Loucy (cell line): Measurements from ENCODE around the gene BUB1B.
"Not testable (repeated sequence)": the region's sequence is repeated elsewhere in the genome, so short reads cannot be mapped to it uniquely, and the experiment has no call there.

ENCODE experiments used
- H2AFZ ChIP-seq: fragments of 200-600 bp; sonication (generic); 2 replicates; pipeline ENCODE4 v1.6.0; 2016; ENCODE audit warnings: antibody characterized with exemption, mild to moderate bottlenecking, low read length, moderate library complexity
- H3F3A ChIP-seq: fragments of 200-600 bp; 2 replicates; pipeline ENCODE4 v1.6.0; 2016; ENCODE audit warnings: antibody characterized with exemption, low read depth, mild to moderate bottlenecking
- H3K27me3 ChIP-seq: fragments of 200-600 bp; sonication (generic); 2 replicates; pipeline ENCODE4 v1.6.1; 2014; ENCODE audit warnings: low read length, mild to moderate bottlenecking; ENCODE audit not compliant: insufficient read depth, poor library complexity, severe bottlenecking
- H3K36me3 ChIP-seq: fragments of 200-600 bp; sonication (generic); 2 replicates; pipeline ENCODE4 v1.6.1; 2016; ENCODE audit warnings: low read length; ENCODE audit not compliant: insufficient read depth
- H3K4me1 ChIP-seq: fragments of 200-600 bp; sonication (generic); 2 replicates; pipeline ENCODE4 v1.5.1; 2014; ENCODE audit warnings: low read length, mild to moderate bottlenecking; ENCODE audit not compliant: insufficient read depth, poor library complexity, severe bottlenecking
- H3K4me2 ChIP-seq: fragments of 200-600 bp; sonication (generic); 2 replicates; pipeline ENCODE4 v1.6.0; 2014; ENCODE audit warnings: antibody characterized with exemption, low read length, low read depth, mild to moderate bottlenecking; ENCODE audit not compliant: poor library complexity, severe bottlenecking
- H3K4me3 ChIP-seq: fragments of 200-600 bp; sonication (generic); 2 replicates; pipeline ENCODE4 v1.5.1; 2014; ENCODE audit warnings: low read length, mild to moderate bottlenecking, mixed read lengths; ENCODE audit not compliant: poor library complexity, severe bottlenecking
- H3K79me2 ChIP-seq: fragments of 200-600 bp; sonication (generic); 2 replicates; pipeline ENCODE4 v1.6.1; 2014; ENCODE audit warnings: low read length; ENCODE audit not compliant: insufficient read depth
- H3K9ac ChIP-seq: fragments of 200-600 bp; sonication (generic); 2 replicates; pipeline ENCODE4 v1.6.0; 2014; ENCODE audit warnings: mild to moderate bottlenecking, low read depth, low read length, moderate library complexity; ENCODE audit not compliant: poor library complexity, severe bottlenecking
- H3K9me2 ChIP-seq: fragments of 200-600 bp; sonication (generic); replicated peaks from 2 replicates; pipeline ENCODE4 v1.6.1; 2016; ENCODE audit warnings: low read depth, low read length, mixed read lengths
- H3K9me3 ChIP-seq: fragments of 200-600 bp; sonication (generic); 2 replicates; pipeline ENCODE4 v1.6.1; 2014; ENCODE audit warnings: mild to moderate bottlenecking, antibody characterized with exemption, low read length, low read depth; ENCODE audit not compliant: insufficient read depth
- H4K20me1 ChIP-seq: fragments of 200-600 bp; sonication (generic); 2 replicates; pipeline ENCODE4 v1.6.0; 2014; ENCODE audit warnings: antibody characterized with exemption, low read length, mild to moderate bottlenecking; ENCODE audit not compliant: insufficient read depth, poor library complexity, severe bottlenecking
- CTCF ChIP-seq: fragments of 200-600 bp; sonication (generic); conservative IDR thresholded peaks from 2 replicates; pipeline ENCODE4 v1.5.1; 2014; ENCODE audit warnings: mild to moderate bottlenecking, antibody characterized with exemption, low read length
- EZH2phosphoT487 ChIP-seq: fragments of 200-600 bp; IDR thresholded peaks from 2 replicates; pipeline ENCODE4 v1.6.1; 2018; ENCODE audit warnings: antibody characterized with exemption, mild to moderate bottlenecking, moderate library complexity, borderline replicate concordance

BUB1B gene

DNA sequence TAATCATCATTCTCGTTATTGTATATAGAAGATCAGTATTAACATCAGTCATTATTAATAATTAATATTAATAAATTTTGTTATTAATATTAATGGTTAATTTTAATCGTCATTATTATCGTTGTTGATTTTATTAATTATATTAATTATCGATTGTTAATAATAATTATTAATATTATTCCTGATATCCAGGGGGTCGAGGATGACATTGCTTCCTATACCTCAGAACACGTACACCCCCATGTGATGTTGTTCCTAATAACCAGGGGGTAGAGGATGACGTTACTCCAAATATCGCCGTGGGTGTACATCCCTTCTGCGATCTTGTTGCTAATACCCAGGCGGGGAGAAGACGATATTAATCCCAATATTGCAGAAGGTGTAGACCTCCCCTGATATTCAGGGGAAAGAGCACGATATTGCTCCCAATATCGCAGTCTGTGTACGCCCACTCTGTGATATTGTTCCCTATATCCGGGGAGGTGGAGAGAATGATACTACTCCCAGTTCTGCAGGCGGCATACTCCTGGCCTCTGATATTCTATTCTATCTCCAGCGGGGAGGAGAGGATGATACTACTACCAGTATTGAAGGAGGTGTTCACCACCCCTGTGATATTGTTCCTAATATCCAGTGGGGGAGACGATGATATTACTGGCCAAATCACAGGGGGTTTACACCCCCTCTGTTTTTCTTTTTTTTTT is 29.9 kb upstream of the BUB1B start:
- TF ChIP-seq CTCF, result no peak
- no peak for TF ChIP-seq EZH2phosphoT487
- H3K4me3 ChIP-seq, result no peak overlapping the region
- no peaks in the 10 kb centered on the region for H3K4me1 ChIP-seq
- H3K9ac ChIP-seq, result no peak overlapping the region
- H3F3A ChIP-seq, result no peaks in the 10 kb centered on the region
- H3K9me3 ChIP-seq, result no peaks in the 10 kb centered on the region
- no peaks in the 10 kb centered on the region for H4K20me1 ChIP-seq
- no peaks in the 10 kb centered on the region for H3K36me3 ChIP-seq
- no peaks in the 10 kb centered on the region for H3K79me2 ChIP-seq
- H3K27me3 ChIP-seq, result no peaks in the 10 kb centered on the region
- no peak overlapping the region for H3K4me2 ChIP-seq
- H2AFZ ChIP-seq, result no peak overlapping the region
- no peaks in the 10 kb centered on the region for H3K9me2 ChIP-seq

GRCh38 chr15:40133544-40133943 is 27.3 kb upstream of the BUB1B start:
- Histone ChIP-seq H3K4me1 (no peaks in the 10 kb centered on the region), H4K20me1 (no peaks in the 10 kb centered on the region), H2AFZ (no peak overlapping the region), H3K79me2 (no peaks in the 10 kb centered on the region), H3F3A (no peaks in the 10 kb centered on the region), H3K9me3 (no peaks in the 10 kb centered on the region), H3K9me2 (no peaks in the 10 kb centered on the region), H3K9ac (no peak overlapping the region), H3K4me3 (no peak overlapping the region), H3K36me3 (no peaks in the 10 kb centered on the region), H3K27me3 (no peaks in the 10 kb centered on the region), H3K4me2 (no peak overlapping the region)
- TF ChIP-seq EZH2phosphoT487 (no peak), CTCF (no peak)

- TF ChIP-seq CTCF (no peak), EZH2phosphoT487 (no peak)
- H3K9me3 ChIP-seq, result no peaks in the 10 kb centered on the region
- no peaks in the 10 kb centered on the region for H4K20me1 ChIP-seq
- H3K9me2 ChIP-seq, result no peaks in the 10 kb centered on the region
- H3K4me2 ChIP-seq, result no peak overlapping the region
- no peaks in the 10 kb centered on the region for H3K79me2 ChIP-seq
- no peak overlapping the region for H3K9ac ChIP-seq
- no peaks in the 10 kb centered on the region for H3K36me3 ChIP-seq
- H3K4me3 ChIP-seq, result no peak overlapping the region
- H2AFZ ChIP-seq, result no peak overlapping the region
- H3F3A ChIP-seq, result no peaks in the 10 kb centered on the region
- H3K4me1 ChIP-seq, result no peaks in the 10 kb centered on the region
- H3K27me3 ChIP-seq, result no peaks in the 10 kb centered on the region
Measured at GRCh38 chr15:40134885-40135284, 26.0 kb upstream of the BUB1B start.

- H2AFZ ChIP-seq, H3K36me3 ChIP-seq, H3K9me2 ChIP-seq, H3K9ac ChIP-seq, H3K79me2 ChIP-seq, H3F3A ChIP-seq, H3K27me3 ChIP-seq, H3K4me3 ChIP-seq, H3K9me3 ChIP-seq, H3K4me2 ChIP-seq, H4K20me1 ChIP-seq, H3K4me1 ChIP-seq: not testable (repeated sequence)
Measured at GRCh38 chr15:40135846-40136450, 24.9 kb upstream of the BUB1B start.
